ENCODE data around the gene DGLUCY. TPM values are rescaled to one million over a fixed set of nuclear protein-coding genes. Genes with fewer than 3 reads are reported as not detected.
A peak's percentile ranks its signal among the peaks of the same experiment; 100 is the strongest.

Gene DGLUCY
- total RNA-seq, 1 donor from 2014 or later = 59.2 TPM

- intact Hi-C loops (cut with DNase I) = no loop called here
- H3K4me1 ChIP-seq = peaks cover 4 to 5% of the 10 kb centered on the region in 2 donors
- peaks cover 4% of the 10 kb centered on the region for H3K27me3 ChIP-seq
- H3K4me3 ChIP-seq = no peak overlapping the region
- DNase-seq (ENCODE audit: low spot score in 2 of 2) = no peak
- TF ChIP-seq CTCF (IDR thresholded peaks at IDR 0.05) = no peak
- H3K27ac ChIP-seq = no peak overlapping the region
- H3K9me3 ChIP-seq = no peaks in the 10 kb centered on the region
- H3K36me3 ChIP-seq = no peaks in the 10 kb centered on the region
Observed at GRCh38 chr14:91250912-91251311, 137.0 kb downstream of the DGLUCY start.

- TF ChIP-seq CTCF (IDR thresholded peaks at IDR 0.05) = no peak
- no peaks in the 10 kb centered on the region for H3K9me3 ChIP-seq
- peaks cover 4 to 5% of the 10 kb centered on the region in 2 donors for H3K4me1 ChIP-seq
- DNase-seq (ENCODE audit: low spot score in 2 of 2) = no peak
- H3K4me3 ChIP-seq = peak overlapping the region; percentile 66 to 71
- intact Hi-C loops (cut with DNase I) = no loop called here
- peaks cover 4% of the 10 kb centered on the region for H3K27me3 ChIP-seq
- H3K36me3 ChIP-seq = no peaks in the 10 kb centered on the region
- no peak overlapping the region for H3K27ac ChIP-seq
Observed at GRCh38 chr14:91252871-91253794, 139.3 kb downstream of the DGLUCY start.

GRCh38 chr14:91253795-91254323 lies 140.0 kb downstream of the DGLUCY start:
- Histone ChIP-seq H3K4me3 (peak overlapping the region; percentile 66 to 71), H3K4me1 (peaks cover 4 to 5% of the 10 kb centered on the region in 2 donors), H3K27me3 (peaks cover 4% of the 10 kb centered on the region), H3K9me3 (no peaks in the 10 kb centered on the region), H3K36me3 (no peaks in the 10 kb centered on the region), H3K27ac (no peak overlapping the region)
- TF ChIP-seq CTCF (IDR thresholded peaks at IDR 0.05) = no peak
- DNase-seq (ENCODE audit: low spot score in 2 of 2) = no peak
- intact Hi-C loops (cut with DNase I) = no loop called here

- H3K4me3 ChIP-seq = no peak overlapping the region
Observed at GRCh38 chr14:91254461-91254860, 140.6 kb downstream of the DGLUCY start.

GRCh38 chr14:91255026-91255695 lies 141.3 kb downstream of the DGLUCY start:
- no peaks in the 10 kb centered on the region for H3K36me3 ChIP-seq
- H3K9me3 ChIP-seq = no peaks in the 10 kb centered on the region
- H3K27ac ChIP-seq = no peak overlapping the region
- peaks cover 4% of the 10 kb centered on the region for H3K27me3 ChIP-seq
- no peak for DNase-seq (ENCODE audit: low spot score in 2 of 2)
- no peak overlapping the region for H3K4me3 ChIP-seq
- TF ChIP-seq CTCF (IDR thresholded peaks at IDR 0.05) = no peak
- H3K4me1 ChIP-seq = peaks cover 4 to 5% of the 10 kb centered on the region in 2 donors
- intact Hi-C loops (cut with DNase I) = no loop called here

More at GRCh38 chr14:91254461-91254860, 140.6 kb downstream of the DGLUCY start:
- H3K36me3 ChIP-seq = no peaks in the 10 kb centered on the region
- no peak for TF ChIP-seq CTCF (IDR thresholded peaks at IDR 0.05)
- no peaks in the 10 kb centered on the region for H3K9me3 ChIP-seq
- DNase-seq (ENCODE audit: low spot score in 2 of 2) = no peak
- H3K4me1 ChIP-seq = peaks cover 4 to 5% of the 10 kb centered on the region in 2 donors
- peaks cover 4% of the 10 kb centered on the region for H3K27me3 ChIP-seq
- intact Hi-C loops (cut with DNase I) = no loop called here
- H3K27ac ChIP-seq = no peak overlapping the region

Data from ascending aorta (tissue), 2 donors.